Effector CD4-positive, alpha-beta T cell (primary cell): ENCODE data around the gene PZP.

ENCODE experiments used
- DNase-seq: peaks from one replicate; pipeline ENCODE4 v3.0.0-alpha.2; 2020

Gene PZP

DNA sequence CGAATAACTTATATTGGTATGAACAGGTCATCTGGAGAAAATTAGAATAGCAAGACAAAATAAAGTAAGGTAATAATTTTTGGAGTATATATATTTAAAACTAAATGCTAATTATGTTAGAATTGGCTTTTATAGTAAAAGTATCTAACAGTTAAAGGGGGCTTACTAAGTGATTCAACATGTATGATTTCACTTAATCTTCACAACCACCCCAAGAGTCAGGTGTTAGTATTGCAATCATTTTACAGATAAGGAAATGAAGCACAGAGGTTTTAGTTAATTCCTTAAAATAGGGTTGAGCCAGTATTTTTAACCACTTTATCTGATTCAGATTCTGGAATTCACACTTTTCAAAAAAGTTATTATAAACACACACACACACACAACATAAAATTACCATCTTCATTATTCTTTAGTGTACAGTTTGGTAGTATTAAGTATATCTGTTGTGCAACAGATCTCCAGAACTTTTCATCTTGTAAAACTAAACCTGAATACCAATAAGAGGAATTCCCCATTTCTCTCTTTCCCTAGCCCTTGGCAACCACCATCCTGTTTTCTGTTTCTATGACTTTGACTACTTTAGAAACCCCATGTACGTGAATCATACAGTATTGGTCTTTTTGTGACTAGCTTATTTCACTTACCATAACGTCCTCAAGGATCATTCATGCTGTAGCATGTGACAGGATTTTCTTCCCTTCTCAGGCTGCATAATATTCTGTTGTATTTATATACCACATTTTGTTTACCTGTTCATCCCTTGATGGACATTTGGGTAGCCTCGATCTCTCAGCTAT, 104.9 kb downstream of the PZP start:
- no peak for DNase-seq

- no peak for DNase-seq
Measured at GRCh38 chr12:9101018-9101687, 107.0 kb downstream of the PZP start.

- no peak for DNase-seq
Measured at GRCh38 chr12:9099552-9100190, 108.5 kb downstream of the PZP start.
